GM12878 (cell line): ENCODE data around the gene ZBTB44. TPM values are rescaled to one million over a fixed set of nuclear protein-coding genes. Genes with fewer than 3 reads are reported as not detected.

Source experiments
- ATAC-seq: fragments of 200-7000 bp; cut with Tn5 transposase; 3 replicates; pipeline ENCODE4 v1.9.1; 2020; ENCODE audit warnings: mild to moderate bottlenecking, moderate library complexity
- BruUV-seq: library from RNA; stranded (reverse); fragments of 400-500 nt; replicated peaks from 2 replicates; lab custom pipeline; 2021; lab: Mats Ljungman, UMichigan
- CTCF ChIA-PET: fragments of 300-600 bp; sonication (Branson Sonifier 250); formaldehyde crosslinking; extraction: SDS; loops from one replicate; lab custom pipeline; 2021; ENCODE audit warnings: inconsistent platforms; lab: Yijun Ruan, JAX
- POLR2A ChIA-PET: fragments of 350-600 bp; formaldehyde crosslinking; extraction: SDS; loops from one replicate; lab custom pipeline; 2021; ENCODE audit warnings: inconsistent platforms; lab: Charles Lee
- RAD21 ChIA-PET: fragments of 300-600 bp; sonication (Branson Sonifier 250); formaldehyde crosslinking; loops from one replicate; lab custom pipeline; 2023; ENCODE audit warnings: antibody characterized with exemption; ENCODE audit not compliant: unreplicated experiment; lab: Charles Lee
- SMC1A ChIA-PET: fragments of 300-600 bp; sonication (Branson Sonifier 250); formaldehyde crosslinking; loops from one replicate; lab custom pipeline; 2023; ENCODE audit not compliant: unreplicated experiment, uncharacterized antibody; lab: Charles Lee
- DNase-seq: peaks from one replicate; pipeline ENCODE4 v3.0.0-alpha.2; 2011; ENCODE audit warnings: low read depth, low spot score
- FAIRE-seq: peaks from 3 replicates; lab custom pipeline; 2011; peaks lifted over from hg19 to GRCh38; lab: Jason Lieb, UNC
- H2AFZ ChIP-seq: 2 replicates; pipeline ENCODE4 v1.6.0; 2011; ENCODE audit warnings: low read depth, low read length, control low read depth; ENCODE audit not compliant: control insufficient read depth
- H3K27ac ChIP-seq: 2 replicates; pipeline ENCODE4 v1.5.1; 2011; ENCODE audit warnings: control low read depth; ENCODE audit not compliant: control insufficient read depth, insufficient read depth
- H3K27me3 ChIP-seq, 2 experiments: replicated peaks in 1 of 2; 2 replicates each; pipeline versions ENCODE4 v1.6.0 to v1.6.1; 2011; ENCODE audit warnings: low read length in 1 of 2; ENCODE audit not compliant: control insufficient read depth in 2 of 2, insufficient read depth in 2 of 2
- H3K36me3 ChIP-seq, 2 experiments: 2 replicates each; pipeline ENCODE4 v1.5.1; 2011; ENCODE audit warnings: low read length in 1 of 2; ENCODE audit not compliant: control insufficient read depth in 2 of 2, insufficient read depth in 2 of 2
- H3K4me1 ChIP-seq: 2 replicates; pipeline ENCODE4 v1.6.1; 2011; ENCODE audit warnings: mild to moderate bottlenecking, low read length, moderate library complexity, mixed read lengths; ENCODE audit not compliant: control insufficient read depth, insufficient read depth
- H3K4me2 ChIP-seq: 2 replicates; pipeline ENCODE4 v1.6.0; 2011; ENCODE audit warnings: control low read depth; ENCODE audit not compliant: control insufficient read depth, insufficient read depth
- H3K4me3 ChIP-seq: fragments of 200-600 bp; sonication (generic); 2 replicates; pipeline ENCODE4 v1.5.1; 2016
- H3K79me2 ChIP-seq: 2 replicates; pipeline ENCODE4 v1.6.0; 2011; ENCODE audit warnings: low read length; ENCODE audit not compliant: control insufficient read depth, insufficient read depth
- H3K9ac ChIP-seq: 2 replicates; pipeline ENCODE4 v1.8.0; 2011; ENCODE audit warnings: low read length, control low read depth, mixed read lengths; ENCODE audit not compliant: control insufficient read depth, insufficient read depth
- H3K9me3 ChIP-seq: replicated peaks from 3 replicates; pipeline ENCODE4 v1.5.1; 2011; ENCODE audit warnings: mild to moderate bottlenecking, low read length; ENCODE audit not compliant: control insufficient read depth, insufficient read depth
- H4K20me1 ChIP-seq: 2 replicates; pipeline ENCODE4 v1.6.0; 2011; ENCODE audit not compliant: control insufficient read depth, insufficient read depth
- CREB1 ChIP-seq: IDR thresholded peaks from 2 replicates; pipeline ENCODE4 v1.6.1; 2012; ENCODE audit warnings: low read depth, mild to moderate bottlenecking, inconsistent platforms
- E2F8 ChIP-seq: fragments of 450-650 bp; IDR thresholded peaks from 2 replicates; pipeline ENCODE4 v1.6.1; 2018; ENCODE audit warnings: mild to moderate bottlenecking, low read depth, moderate library complexity; ENCODE audit not compliant: partially characterized antibody
- MEF2A ChIP-seq: IDR thresholded peaks from 2 replicates; pipeline ENCODE4 v1.6.1; 2011; ENCODE audit warnings: low read depth, mild to moderate bottlenecking, low read length, moderate library complexity; ENCODE audit not compliant: insufficient read depth
- PAX8 ChIP-seq: fragments of 450-650 bp; IDR thresholded peaks from 2 replicates; pipeline ENCODE4 v1.6.1; 2017; ENCODE audit warnings: mild to moderate bottlenecking, moderate library complexity
- RUNX3 ChIP-seq: IDR thresholded peaks from 2 replicates; pipeline ENCODE4 v1.6.1; 2012; ENCODE audit warnings: low read length, inconsistent platforms
- SMARCA5 ChIP-seq: fragments of 450-650 bp; IDR thresholded peaks from 2 replicates; pipeline ENCODE4 v1.6.1; 2017; ENCODE audit warnings: mild to moderate bottlenecking
- WGBS: methylation state at CpG from one replicate; pipeline ENCODE4 v1.1.6; 2016; ENCODE audit warnings: low lambda C conversion rate; ENCODE audit not compliant: insufficient replicate concordance, insufficient coverage; ENCODE audit errors: missing lambda C conversion rate; 5-methylcytosine and 5-hydroxymethylcytosine counted together
- in situ Hi-C: fragments of 300-500 bp; cut with MboI; formaldehyde crosslinking; loops from 9 replicates; pipeline ENCODE4 v1.14.3; 2018; ENCODE audit warnings: mixed read lengths
- intact Hi-C: fragments of 100-400 bp; cut with micrococcal nuclease; formaldehyde crosslinking; loops from one replicate; pipeline ENCODE4 v1.14.2; 2022; ENCODE audit not compliant: unreplicated experiment
- polyA plus RNA-seq, 11 experiments: library from polyadenylated mRNA; depleted of rRNA in 4 of 11; unstranded in 6 of 11; stranded (reverse) in 5 of 11; fragments of >200 nt; fragmentation: Nextera tagmentation in 4 of 11; fragmentation: Illumina TruSeq in 1 of 11; extraction: Ambion mirVana in 4 of 11; extraction: Trizol in 1 of 11; gene quantifications; 1 replicate in 1 of 11; 2 replicates in 10 of 11; pipeline versions ENCODE4 v1.2.1 to v1.2.3, GENCODE V29; 2011 to 2016; ENCODE audit warnings: inconsistent platforms in 2 of 11, missing spikeins in 2 of 11, low read depth in 1 of 11
- total RNA-seq, 4 experiments: library from RNA; depleted of rRNA in 3 of 4; stranded (reverse); fragments of >200 nt in 3 of 4; fragmentation: Illumina TruSeq in 1 of 4; extraction: Trizol in 1 of 4; gene quantifications; 2 replicates each; pipeline versions ENCODE4 v1.2.1 to v1.2.3, GENCODE V29; 2013 to 2021

Gene ZBTB44
- total and polyA plus RNA-seq, 10 of the 15 experiments (the other 5 are each of a cell fraction or from before 2014, with no cell fraction given): 2.8 to 38.2 (median 12.2) TPM

GRCh38 chr11:130223291-130223971 lies 91.3 kb downstream of the ZBTB44 start:
- no TSS peak for BruUV-seq
- no peak overlapping the region for H3K27ac ChIP-seq
- no peaks in the 10 kb centered on the region for H3K4me1 ChIP-seq
- 76% methylated on average over 11 of the region's 12 CpGs for WGBS
- ATAC-seq (no peak), FAIRE-seq (no peak), DNase-seq (no peak)
- H4K20me1 ChIP-seq: no peaks in the 10 kb centered on the region
- POLR2A ChIA-PET: interaction anchor here (0.6 to 0.7 kb wide), 2 partner anchors 7 to 221 kb away, joined by 3 to 8 read pairs; partner anchors contain the start of gene PRDM10
- CTCF ChIA-PET: interaction anchor here (0.8 kb wide), 1 partner anchor 11 kb away, joined by 3 read pairs; no protein-coding TSS in a partner anchor
- RAD21 ChIA-PET: no interaction called here
- no peak overlapping the region for H3K4me3 ChIP-seq
- no peaks in the 10 kb centered on the region for H3K79me2 ChIP-seq
- no peak overlapping the region for H3K4me2 ChIP-seq
- in situ Hi-C loops: no loop called here
- no peaks in the 10 kb centered on the region for H3K36me3 ChIP-seq
- H3K27me3 ChIP-seq: no peaks in the 10 kb centered on the region
- H3K9ac ChIP-seq: no peak overlapping the region
- no peak for TF ChIP-seq RUNX3
- TF ChIP-seq MEF2A: no peak
- no peak for TF ChIP-seq SMARCA5
- no peak for TF ChIP-seq PAX8
- no peak for TF ChIP-seq E2F8
- TF ChIP-seq CREB1: no peak
- intact Hi-C loops: no loop called here
- H2AFZ ChIP-seq: no peak overlapping the region
- SMC1A ChIA-PET: interaction anchor here (1.0 kb wide), 1 partner anchor 148 kb away, joined by 3 read pairs; no protein-coding TSS in a partner anchor
- H3K9me3 ChIP-seq: no peaks in the 10 kb centered on the region
